Measurements from ENCODE around the gene ZNF143.

The ZNF143 gene

GRCh38 chr11:9571763-9572115 is 110.9 kb downstream of the ZNF143 start:
- DNase-seq = no peak
- peaks cover 0 to 40% (median 30%) of the 10 kb centered on the region in 4 donors for H3K4me1 ChIP-seq

GRCh38 chr11:9573052-9573774 is 112.4 kb downstream of the ZNF143 start, which contains the start of gene WEE1:
WEE1 (plus strand) TSS chr11:9573670; CDS start chr11:9573934, 264 bp downstream.
- intact Hi-C loops (cut with DNase I; ENCODE audit: low total_unique reads) = no loop called here

More at GRCh38 chr11:9571763-9572115, 110.9 kb downstream of the ZNF143 start:
- no peak for TF ChIP-seq CTCF (IDR thresholded peaks at IDR 0.05)
- Histone ChIP-seq H3K27me3 (no peaks in the 10 kb centered on the region), H3K27ac (peak overlapping the region; percentile 96 to 98), H3K9me3 (no peaks in the 10 kb centered on the region), H3K4me3 (no peak overlapping the region), H3K36me3 (no peaks in the 10 kb centered on the region)
- intact Hi-C loops (cut with DNase I; ENCODE audit: low total_unique reads) = no loop called here

DNA sequence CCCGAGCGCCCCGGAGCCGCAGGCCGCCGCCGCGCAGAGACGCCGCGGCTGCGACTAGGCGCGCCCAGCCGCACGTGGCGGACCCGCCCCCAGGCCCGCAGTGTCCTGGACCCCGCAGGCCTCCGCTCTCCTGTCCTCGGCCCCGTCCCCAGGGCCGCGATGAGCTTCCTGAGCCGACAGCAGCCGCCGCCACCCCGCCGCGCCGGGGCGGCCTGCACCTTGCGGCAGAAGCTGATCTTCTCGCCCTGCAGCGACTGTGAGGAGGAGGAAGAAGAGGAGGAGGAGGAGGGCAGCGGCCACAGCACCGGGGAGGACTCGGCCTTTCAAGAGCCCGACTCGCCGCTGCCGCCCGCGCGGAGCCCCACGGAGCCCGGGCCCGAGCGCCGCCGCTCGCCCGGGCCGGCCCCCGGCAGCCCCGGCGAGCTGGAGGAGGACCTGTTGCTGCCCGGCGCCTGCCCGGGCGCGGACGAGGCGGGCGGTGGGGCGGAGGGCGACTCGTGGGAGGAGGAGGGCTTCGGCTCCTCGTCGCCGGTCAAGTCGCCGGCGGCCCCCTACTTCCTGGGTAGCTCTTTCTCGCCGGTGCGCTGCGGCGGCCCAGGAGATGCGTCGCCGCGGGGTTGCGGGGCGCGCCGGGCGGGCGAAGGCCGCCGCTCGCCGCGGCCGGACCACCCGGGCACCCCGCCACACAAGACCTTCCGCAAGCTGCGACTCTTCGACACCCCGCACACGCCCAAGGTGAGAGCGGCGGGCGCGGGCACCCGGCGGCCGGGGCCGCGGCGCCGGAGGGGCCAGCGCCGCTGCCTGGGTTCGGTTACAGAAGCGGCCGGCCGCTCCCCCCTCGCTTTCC is 113.2 kb downstream of the ZNF143 start:
- peak in 1 of 2 donors; percentile 27 for DNase-seq
- no peaks in the 10 kb centered on the region for H3K9me3 ChIP-seq
- peaks cover 0 to 35% (median 16%) of the 10 kb centered on the region in 4 donors for H3K4me1 ChIP-seq
- TF ChIP-seq CTCF (IDR thresholded peaks at IDR 0.05) = peak in 1 of 2 experiments; percentile 15
- H3K27me3 ChIP-seq = no peaks in the 10 kb centered on the region
- peak overlapping the region; percentile 81 to 89 for H3K4me3 ChIP-seq
- intact Hi-C loops (cut with DNase I; ENCODE audit: low total_unique reads) = no loop called here
- H3K27ac ChIP-seq = peak overlapping the region; percentile 96 to 98
- no peaks in the 10 kb centered on the region for H3K36me3 ChIP-seq

More at GRCh38 chr11:9573052-9573774, 112.4 kb downstream of the ZNF143 start, which contains the start of gene WEE1:
- Histone ChIP-seq H3K4me3 (peak within 1 kb of the TSS; percentile 81 to 89), H3K9me3 (no peaks in the 10 kb centered on the region), H3K36me3 (no peaks in the 10 kb centered on the region), H3K27ac (peak within 1 kb of the TSS; percentile 96 to 98), H3K4me1 (peaks cover 0 to 34% (median 18%) of the 10 kb centered on the region in 4 donors), H3K27me3 (no peaks in the 10 kb centered on the region)
- no peak for TF ChIP-seq CTCF (IDR thresholded peaks at IDR 0.05)
- peak; percentile 97 to 99 for DNase-seq

DNA sequence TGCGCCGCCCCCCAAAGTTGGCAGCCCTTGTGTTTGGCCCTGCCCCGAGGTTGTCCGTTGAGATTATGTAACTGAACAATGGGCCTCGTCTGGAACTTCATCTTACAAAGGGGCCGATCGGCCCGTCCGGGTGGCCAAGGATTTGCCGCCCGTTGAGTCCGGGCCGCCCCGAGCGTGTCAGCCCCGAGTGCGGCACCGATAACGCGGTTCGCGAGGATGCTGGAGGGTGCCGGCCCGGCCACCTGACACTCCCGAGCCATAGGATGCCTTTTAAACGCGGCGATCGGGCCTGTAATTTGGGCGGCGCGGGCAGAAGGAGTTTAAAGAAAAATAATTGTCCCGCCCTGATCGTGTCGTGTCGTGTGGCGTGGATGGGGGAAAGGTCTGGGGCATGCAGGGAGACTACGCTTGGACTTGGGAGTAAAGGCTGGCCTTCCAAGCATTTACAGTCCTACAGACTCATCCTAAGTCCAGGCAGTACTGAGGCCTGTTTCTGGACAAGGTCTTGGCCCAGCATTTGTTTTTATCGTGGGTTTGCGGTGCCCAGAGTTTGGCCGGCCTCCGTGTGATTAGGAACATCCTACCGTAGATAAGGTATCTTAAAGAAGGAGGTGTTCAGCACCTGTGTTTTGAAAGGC is 113.9 kb downstream of the ZNF143 start:
- TF ChIP-seq CTCF (IDR thresholded peaks at IDR 0.05) = no peak
- Histone ChIP-seq H3K27me3 (no peaks in the 10 kb centered on the region), H3K4me3 (peak overlapping the region; percentile 81 to 89), H3K27ac (peak overlapping the region; percentile 96 to 98), H3K9me3 (no peaks in the 10 kb centered on the region), H3K4me1 (peaks cover 0 to 35% (median 12%) of the 10 kb centered on the region in 4 donors), H3K36me3 (no peaks in the 10 kb centered on the region)
- intact Hi-C loops (cut with DNase I; ENCODE audit: low total_unique reads) = loop anchor here (5.0 kb wide), 1 partner anchor 38 kb away; no protein-coding TSS in a partner anchor
- peak; percentile 40 to 75 for DNase-seq
